ENCODE data around the gene GNA12.

- TF ChIP-seq CTCF (optimal IDR thresholded peaks at IDR 0.05 in 1 of 3, IDR thresholded peaks at IDR 0.05 in 1 of 3, conservative IDR thresholded peaks at IDR 0.05 in 1 of 3; ENCODE audit: extremely low read depth in 1 of 3, insufficient read depth in 2 of 3, low read length in 3 of 3): no peak
- no peak for TF ChIP-seq EZH2 (IDR thresholded peaks at IDR 0.05; ENCODE audit: low read length)
These were observed 6.6 kb downstream of the GNA12 start for GRCh38 chr7:2837496-2837895.

Data from keratinocyte (primary cell).